ENCODE measurements around the gene ADAMTSL1. TPM values are rescaled to one million over a fixed set of nuclear protein-coding genes. Genes with fewer than 3 reads are reported as not detected.

ADAMTSL1 gene
- total RNA-seq, 2 experiments from 2014 or later, result not detected

- no peaks in the 10 kb centered on the region for H3K79me2 ChIP-seq (ENCODE audit: insufficient read depth, low read depth, low read length)
- no peaks in the 10 kb centered on the region for H3K9me2 ChIP-seq (ENCODE audit: insufficient read depth, low read length)
- no peak overlapping the region for H3K27ac ChIP-seq (ENCODE audit: low read depth, low read length, poor library complexity, severe bottlenecking)
- H4K20me1 ChIP-seq (ENCODE audit: insufficient read depth, low read length), result no peaks in the 10 kb centered on the region
- BruUV-seq (replicated peaks), result no TSS peak
- no peak overlapping the region for H3K4me2 ChIP-seq (ENCODE audit: low read length)
- H3K4me3 ChIP-seq (ENCODE audit: low read depth, low read length, poor library complexity, severe bottlenecking), result no peak overlapping the region
- no peaks in the 10 kb centered on the region for H3K9me3 ChIP-seq (ENCODE audit: low read length)
- no peak overlapping the region for H2AFZ ChIP-seq (ENCODE audit: low read length)
- no peaks in the 10 kb centered on the region for H3K4me1 ChIP-seq (ENCODE audit: insufficient read depth, low read length, poor library complexity, severe bottlenecking)
- no peak for DNase-seq (ENCODE audit: low spot score)
- CTCF ChIA-PET (ENCODE audit: unreplicated experiment), result no interaction called here
- intact Hi-C loops (cut with micrococcal nuclease; ENCODE audit: unreplicated experiment), result no loop called here
- no peaks in the 10 kb centered on the region for H3K36me3 ChIP-seq (ENCODE audit: insufficient read depth, low read length)
- POLR2A ChIA-PET, result no interaction called here
- no peak for TF ChIP-seq EZH2phosphoT487 (IDR thresholded peaks at IDR 0.05; ENCODE audit: borderline replicate concordance, low read depth, low read length)
- TF ChIP-seq, protein P1, sequence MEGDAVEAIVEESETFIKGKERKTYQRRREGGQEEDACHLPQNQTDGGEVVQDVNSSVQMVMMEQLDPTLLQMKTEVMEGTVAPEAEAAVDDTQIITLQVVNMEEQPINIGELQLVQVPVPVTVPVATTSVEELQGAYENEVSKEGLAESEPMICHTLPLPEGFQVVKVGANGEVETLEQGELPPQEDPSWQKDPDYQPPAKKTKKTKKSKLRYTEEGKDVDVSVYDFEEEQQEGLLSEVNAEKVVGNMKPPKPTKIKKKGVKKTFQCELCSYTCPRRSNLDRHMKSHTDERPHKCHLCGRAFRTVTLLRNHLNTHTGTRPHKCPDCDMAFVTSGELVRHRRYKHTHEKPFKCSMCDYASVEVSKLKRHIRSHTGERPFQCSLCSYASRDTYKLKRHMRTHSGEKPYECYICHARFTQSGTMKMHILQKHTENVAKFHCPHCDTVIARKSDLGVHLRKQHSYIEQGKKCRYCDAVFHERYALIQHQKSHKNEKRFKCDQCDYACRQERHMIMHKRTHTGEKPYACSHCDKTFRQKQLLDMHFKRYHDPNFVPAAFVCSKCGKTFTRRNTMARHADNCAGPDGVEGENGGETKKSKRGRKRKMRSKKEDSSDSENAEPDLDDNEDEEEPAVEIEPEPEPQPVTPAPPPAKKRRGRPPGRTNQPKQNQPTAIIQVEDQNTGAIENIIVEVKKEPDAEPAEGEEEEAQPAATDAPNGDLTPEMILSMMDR (conservative IDR thresholded peaks at IDR 0.05; ENCODE audit: low read length), result no peak
These were observed 234.5 kb downstream of the ADAMTSL1 start for GRCh38 chr9:18708429-18708828.

GRCh38 chr9:18710065-18710464 is 236.1 kb downstream of the ADAMTSL1 start:
- no TSS peak for BruUV-seq (replicated peaks)
- intact Hi-C loops (cut with micrococcal nuclease; ENCODE audit: unreplicated experiment), result no loop called here

GRCh38 chr9:18717759-18718158 is 243.8 kb downstream of the ADAMTSL1 start:
- POLR2A ChIA-PET, result no interaction called here
- no peaks in the 10 kb centered on the region for H3K9me2 ChIP-seq (ENCODE audit: insufficient read depth, low read length)
- intact Hi-C loops (cut with micrococcal nuclease; ENCODE audit: unreplicated experiment), result no loop called here

More at GRCh38 chr9:18710065-18710464, 236.1 kb downstream of the ADAMTSL1 start:
- Histone ChIP-seq H4K20me1 (ENCODE audit: insufficient read depth, low read length) (no peaks in the 10 kb centered on the region), H3K79me2 (ENCODE audit: insufficient read depth, low read depth, low read length) (no peaks in the 10 kb centered on the region), H3K4me3 (ENCODE audit: low read depth, low read length, poor library complexity, severe bottlenecking) (no peak overlapping the region), H2AFZ (ENCODE audit: low read length) (no peak overlapping the region), H3K4me2 (ENCODE audit: low read length) (no peak overlapping the region), H3K27ac (ENCODE audit: low read depth, low read length, poor library complexity, severe bottlenecking) (no peak overlapping the region), H3K36me3 (ENCODE audit: insufficient read depth, low read length) (no peaks in the 10 kb centered on the region), H3K4me1 (ENCODE audit: insufficient read depth, low read length, poor library complexity, severe bottlenecking) (no peaks in the 10 kb centered on the region), H3K9me2 (ENCODE audit: insufficient read depth, low read length) (no peaks in the 10 kb centered on the region), H3K9me3 (ENCODE audit: low read length) (no peaks in the 10 kb centered on the region)
- TF ChIP-seq, protein P1 (conservative IDR thresholded peaks at IDR 0.05; ENCODE audit: low read length), result no peak
- TF ChIP-seq EZH2phosphoT487 (IDR thresholded peaks at IDR 0.05; ENCODE audit: borderline replicate concordance, low read depth, low read length), result no peak
- DNase-seq (ENCODE audit: low spot score), result no peak
- ChIA-PET CTCF (ENCODE audit: unreplicated experiment) (no interaction called here), POLR2A (interaction anchor here (0.5 to 0.7 kb wide), 3 partner anchors 16 to 792 kb away, joined by 3 to 6 read pairs (median 5); no protein-coding TSS in a partner anchor)

More at GRCh38 chr9:18717759-18718158, 243.8 kb downstream of the ADAMTSL1 start:
- TF ChIP-seq, protein P1 (conservative IDR thresholded peaks at IDR 0.05; ENCODE audit: low read length), result no peak
- no peak for TF ChIP-seq EZH2phosphoT487 (IDR thresholded peaks at IDR 0.05; ENCODE audit: borderline replicate concordance, low read depth, low read length)
- DNase-seq (ENCODE audit: low spot score), result no peak
- no TSS peak for BruUV-seq (replicated peaks)
- Histone ChIP-seq H3K36me3 (ENCODE audit: insufficient read depth, low read length) (no peaks in the 10 kb centered on the region), H3K4me1 (ENCODE audit: insufficient read depth, low read length, poor library complexity, severe bottlenecking) (no peaks in the 10 kb centered on the region), H3K4me2 (ENCODE audit: low read length) (no peak overlapping the region), H4K20me1 (ENCODE audit: insufficient read depth, low read length) (no peaks in the 10 kb centered on the region), H3K4me3 (ENCODE audit: low read depth, low read length, poor library complexity, severe bottlenecking) (no peak overlapping the region), H3K79me2 (ENCODE audit: insufficient read depth, low read depth, low read length) (no peaks in the 10 kb centered on the region), H2AFZ (ENCODE audit: low read length) (no peak overlapping the region), H3K27ac (ENCODE audit: low read depth, low read length, poor library complexity, severe bottlenecking) (no peak overlapping the region), H3K9me3 (ENCODE audit: low read length) (no peaks in the 10 kb centered on the region)
- CTCF ChIA-PET (ENCODE audit: unreplicated experiment), result no interaction called here
